ENCODE data around the gene C11orf71. TPM values are rescaled to one million over a fixed set of nuclear protein-coding genes. Genes with fewer than 3 reads are reported as not detected.

C11orf71 gene
- total RNA-seq, 1 experiment from 2014 or later = 5.6 TPM

GRCh38 chr11:114426280-114426679 is 26.0 kb upstream of the C11orf71 start:
- BruUV-seq (replicated peaks) = no TSS peak
- no peaks in the 10 kb centered on the region for H3K9me3 Mint-ChIP-seq (ENCODE audit: unreplicated experiment)
- ChIA-PET CTCF (interaction anchor here (0.6 to 1.2 kb wide), 4 partner anchors 14 to 86 kb away, joined by 3 to 5 read pairs (median 4); no protein-coding TSS in a partner anchor), POLR2A (interaction anchor here (0.9 to 2.2 kb wide), 6 partner anchors 9 to 27 kb away, joined by 3 to 10 read pairs (median 4); partner anchors contain the start of gene REXO2)
- H3K36me3 Mint-ChIP-seq (ENCODE audit: insufficient read depth, unreplicated experiment) = no peaks in the 10 kb centered on the region
- DNase-seq (ENCODE audit: unreplicated experiment) = peak; percentile 34
- H3K27ac Mint-ChIP-seq (ENCODE audit: low read depth, unreplicated experiment) = no peak overlapping the region
- no peaks in the 10 kb centered on the region for H3K4me1 Mint-ChIP-seq (ENCODE audit: insufficient read depth, unreplicated experiment)
- no peaks in the 10 kb centered on the region for H3K27me3 Mint-ChIP-seq (ENCODE audit: insufficient read depth, unreplicated experiment)
- H3K4me3 Mint-ChIP-seq (ENCODE audit: unreplicated experiment) = no peak overlapping the region
- no peak for TF ChIP-seq CTCF (IDR thresholded peaks at IDR 0.05; ENCODE audit: unreplicated experiment)
- intact Hi-C loops (cut with micrococcal nuclease) = no loop called here

- intact Hi-C loops (cut with micrococcal nuclease) = no loop called here
- Mint-ChIP-seq H3K36me3 (ENCODE audit: insufficient read depth, unreplicated experiment) (peaks cover 19% of the 10 kb centered on the region), H3K4me1 (ENCODE audit: insufficient read depth, unreplicated experiment) (peaks cover 14% of the 10 kb centered on the region), H3K27me3 (ENCODE audit: insufficient read depth, unreplicated experiment) (no peaks in the 10 kb centered on the region), H3K9me3 (ENCODE audit: unreplicated experiment) (no peaks in the 10 kb centered on the region), H3K27ac (ENCODE audit: low read depth, unreplicated experiment) (peak overlapping the region; percentile 74), H3K4me3 (ENCODE audit: unreplicated experiment) (no peak overlapping the region)
- DNase-seq (ENCODE audit: unreplicated experiment) = peak; percentile 46
- ChIA-PET POLR2A (interaction anchor here (0.6 to 3.1 kb wide), 9 partner anchors 10 to 356 kb away, joined by 3 to 30 read pairs (median 3); partner anchors contain the start of genes C11orf71, NNMT, RBM7 and REXO2), CTCF (interaction anchor here (0.6 kb wide), 1 partner anchor 421 kb away, joined by 4 read pairs; no protein-coding TSS in a partner anchor)
- TF ChIP-seq CTCF (IDR thresholded peaks at IDR 0.05; ENCODE audit: unreplicated experiment) = no peak
- BruUV-seq (replicated peaks) = no TSS peak
These were observed 16.2 kb upstream of the C11orf71 start for GRCh38 chr11:114416441-114416961.

GRCh38 chr11:114413958-114414357 is 13.6 kb upstream of the C11orf71 start:
- Mint-ChIP-seq H3K4me3 (ENCODE audit: unreplicated experiment) (no peak overlapping the region), H3K36me3 (ENCODE audit: insufficient read depth, unreplicated experiment) (peaks cover 35% of the 10 kb centered on the region), H3K9me3 (ENCODE audit: unreplicated experiment) (no peaks in the 10 kb centered on the region), H3K4me1 (ENCODE audit: insufficient read depth, unreplicated experiment) (peaks cover 14% of the 10 kb centered on the region), H3K27ac (ENCODE audit: low read depth, unreplicated experiment) (no peak overlapping the region), H3K27me3 (ENCODE audit: insufficient read depth, unreplicated experiment) (no peaks in the 10 kb centered on the region)
- ChIA-PET CTCF (interaction anchor here (0.6 kb wide), 1 partner anchor 10 kb away, joined by 3 read pairs; no protein-coding TSS in a partner anchor), POLR2A (interaction anchor here (0.6 kb wide), 1 partner anchor 72 kb away, joined by 4 read pairs; no protein-coding TSS in a partner anchor)
- BruUV-seq (replicated peaks) = no TSS peak
- no peak for TF ChIP-seq CTCF (IDR thresholded peaks at IDR 0.05; ENCODE audit: unreplicated experiment)
- intact Hi-C loops (cut with micrococcal nuclease) = no loop called here
- DNase-seq (ENCODE audit: unreplicated experiment) = no peak

GRCh38 chr11:114412946-114413345 is 12.6 kb upstream of the C11orf71 start:
- no peak for DNase-seq (ENCODE audit: unreplicated experiment)
- ChIA-PET CTCF (no interaction called here), POLR2A (interaction anchor here (1.1 to 2.6 kb wide), 3 partner anchors 10 to 26 kb away, joined by 3 to 15 read pairs (median 5); partner anchors contain the start of genes C11orf71, RBM7 and REXO2)
- no peak overlapping the region for H3K4me3 Mint-ChIP-seq (ENCODE audit: unreplicated experiment)
- peaks cover 43% of the 10 kb centered on the region for H3K36me3 Mint-ChIP-seq (ENCODE audit: insufficient read depth, unreplicated experiment)
- H3K27ac Mint-ChIP-seq (ENCODE audit: low read depth, unreplicated experiment) = no peak overlapping the region
- BruUV-seq (replicated peaks) = no TSS peak
- H3K4me1 Mint-ChIP-seq (ENCODE audit: insufficient read depth, unreplicated experiment) = peaks cover 14% of the 10 kb centered on the region
- no peaks in the 10 kb centered on the region for H3K9me3 Mint-ChIP-seq (ENCODE audit: unreplicated experiment)
- H3K27me3 Mint-ChIP-seq (ENCODE audit: insufficient read depth, unreplicated experiment) = no peaks in the 10 kb centered on the region
- intact Hi-C loops (cut with micrococcal nuclease) = no loop called here
- no peak for TF ChIP-seq CTCF (IDR thresholded peaks at IDR 0.05; ENCODE audit: unreplicated experiment)

All from MCF 10A (cell line).